HG03460 (cell line): ENCODE data around the gene THOP1.
"Not testable (repeated sequence)": the region's sequence is repeated elsewhere in the genome, so short reads cannot be mapped to it uniquely, and the experiment has no call there.

ENCODE experiments used
- ATAC-seq: cut with Tn5 transposase; IDR thresholded peaks from one replicate; pipeline ENCODE4 v1.9.1; 2021; ENCODE audit not compliant: unreplicated experiment

Gene THOP1

DNA sequence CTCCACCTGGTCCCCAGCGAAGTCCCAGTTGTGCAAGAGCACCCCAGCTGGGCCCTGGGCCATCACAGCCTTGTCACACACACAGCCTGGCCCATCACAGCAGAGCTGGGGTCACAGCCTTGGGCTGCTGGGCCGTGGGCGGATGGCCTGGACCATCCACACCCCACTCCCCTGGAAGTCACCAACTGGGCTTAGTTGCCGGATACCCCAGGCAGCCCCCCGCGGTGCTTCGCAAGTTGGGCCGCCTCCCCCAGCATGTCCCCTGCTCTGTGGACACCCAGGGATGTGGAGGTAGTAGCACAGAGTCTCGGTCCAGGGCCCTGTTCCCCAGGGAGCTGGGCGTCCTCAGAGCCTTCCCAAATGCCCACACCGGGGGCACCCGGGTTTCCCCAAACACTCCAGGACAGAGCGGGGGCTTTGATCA, 29.9 kb downstream of the THOP1 start:
- no peak for ATAC-seq

DNA sequence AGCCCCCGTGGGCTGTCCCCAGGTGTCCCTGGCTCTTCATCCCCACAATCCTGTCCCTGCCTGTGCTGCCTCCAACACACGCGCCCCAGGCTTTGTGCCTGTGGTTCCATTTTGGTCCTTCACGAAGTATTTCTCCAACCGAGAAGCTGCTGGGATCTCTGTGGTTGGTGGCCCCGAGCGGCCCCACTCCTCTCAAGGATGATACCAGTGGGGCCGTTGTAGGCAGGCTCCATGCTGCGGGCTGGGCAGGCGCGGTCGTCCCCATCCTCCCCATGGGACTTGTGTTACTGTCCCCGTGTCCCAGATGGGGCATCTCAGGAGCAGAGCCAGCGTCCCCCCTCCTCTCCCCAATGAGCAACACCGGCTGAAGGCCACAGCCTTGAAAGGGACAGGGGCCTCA, 30.6 kb downstream of the THOP1 start:
- ATAC-seq, result no peak

DNA sequence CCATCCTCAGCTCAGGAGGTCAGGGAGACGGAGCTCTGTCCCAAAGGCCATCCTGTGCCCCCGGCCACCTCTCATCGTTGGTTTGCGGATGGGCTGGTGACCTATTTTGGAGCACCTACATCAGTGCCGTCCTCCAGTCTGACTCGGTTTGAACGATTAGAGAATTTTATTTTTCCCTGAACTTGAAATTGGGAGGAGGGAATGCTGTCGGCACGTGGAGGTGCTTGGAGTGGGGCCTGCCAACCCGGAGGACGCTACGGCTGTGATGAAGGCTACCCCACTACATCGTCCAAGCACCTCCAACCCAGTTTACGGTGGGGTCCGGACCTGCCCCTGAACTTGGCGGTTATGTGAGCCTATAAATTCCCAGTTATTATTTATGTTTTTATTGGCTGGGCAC, 31.3 kb downstream of the THOP1 start:
- no peak for ATAC-seq

GRCh38 chr19:2817237-2817829, 32.0 kb downstream of the THOP1 start:
- ATAC-seq, result not testable (repeated sequence)

- peak; percentile 90 for ATAC-seq
Observed at GRCh38 chr19:2819540-2820111, 34.3 kb downstream of the THOP1 start, which contains the start of gene ZNF554. ZNF554 (plus strand) TSS chr19:2819868; CDS start chr19:2820072, 204 bp downstream.

- ATAC-seq, result no peak
Observed at GRCh38 chr19:2820112-2820702, 34.9 kb downstream of the THOP1 start.

DNA sequence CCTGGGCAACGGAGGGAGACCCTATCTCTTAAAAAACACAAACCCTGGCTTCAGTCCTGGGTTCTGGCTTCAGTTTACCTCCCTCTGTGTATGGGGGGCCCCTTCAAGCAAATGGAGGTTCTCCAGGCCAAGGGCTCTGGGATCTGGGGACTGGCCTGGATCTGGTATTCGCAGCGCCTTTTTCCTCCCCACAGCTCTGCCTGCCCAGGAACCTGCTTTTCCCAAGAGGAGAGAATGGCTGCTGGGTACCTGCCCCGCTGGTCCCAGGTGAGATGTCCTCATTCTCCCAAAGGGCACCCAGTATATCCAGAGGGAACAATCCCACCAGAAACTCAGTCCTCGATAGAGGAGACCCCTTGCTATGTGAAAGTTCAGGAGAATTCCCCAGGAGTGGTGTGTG, 37.5 kb downstream of the THOP1 start:
- no peak for ATAC-seq

- ATAC-seq, result no peak
Observed at GRCh38 chr19:2823646-2824045, 38.3 kb downstream of the THOP1 start.

- ATAC-seq, result no peak
Observed at GRCh38 chr19:2824129-2824528, 38.8 kb downstream of the THOP1 start.

GRCh38 chr19:2827022-2827421, 41.7 kb downstream of the THOP1 start:
- no peak for ATAC-seq

DNA sequence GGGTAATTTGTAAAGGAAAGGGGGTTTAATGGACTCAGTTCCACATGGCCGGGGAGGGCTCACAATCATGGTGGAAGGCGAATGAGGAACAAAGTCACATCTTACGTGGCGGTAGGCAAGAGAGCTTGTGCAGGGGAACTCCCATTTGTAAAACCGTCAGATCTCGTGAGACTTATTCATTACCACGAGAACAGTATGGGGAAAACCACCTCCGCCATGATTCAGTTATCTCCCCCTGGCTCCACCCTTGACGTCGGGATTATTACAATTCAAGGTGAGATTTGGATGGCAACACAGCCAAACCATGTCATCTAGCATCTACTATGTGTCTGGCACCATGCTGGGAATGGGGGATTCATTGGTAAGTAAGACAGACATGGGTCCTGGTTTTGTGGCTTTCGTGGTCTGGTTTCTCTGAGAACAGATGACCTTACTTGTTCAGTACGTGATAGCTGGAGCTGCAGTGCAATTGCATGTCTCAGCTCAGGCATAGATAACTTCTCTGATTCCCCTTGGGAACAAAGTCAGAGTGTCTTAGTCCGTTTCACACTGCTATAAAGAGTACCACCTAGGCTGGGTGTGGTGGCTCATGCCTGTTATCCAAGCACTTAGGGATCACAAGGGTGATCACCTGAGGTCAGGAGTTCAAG, 42.7 kb downstream of the THOP1 start:
- ATAC-seq, result no peak

DNA sequence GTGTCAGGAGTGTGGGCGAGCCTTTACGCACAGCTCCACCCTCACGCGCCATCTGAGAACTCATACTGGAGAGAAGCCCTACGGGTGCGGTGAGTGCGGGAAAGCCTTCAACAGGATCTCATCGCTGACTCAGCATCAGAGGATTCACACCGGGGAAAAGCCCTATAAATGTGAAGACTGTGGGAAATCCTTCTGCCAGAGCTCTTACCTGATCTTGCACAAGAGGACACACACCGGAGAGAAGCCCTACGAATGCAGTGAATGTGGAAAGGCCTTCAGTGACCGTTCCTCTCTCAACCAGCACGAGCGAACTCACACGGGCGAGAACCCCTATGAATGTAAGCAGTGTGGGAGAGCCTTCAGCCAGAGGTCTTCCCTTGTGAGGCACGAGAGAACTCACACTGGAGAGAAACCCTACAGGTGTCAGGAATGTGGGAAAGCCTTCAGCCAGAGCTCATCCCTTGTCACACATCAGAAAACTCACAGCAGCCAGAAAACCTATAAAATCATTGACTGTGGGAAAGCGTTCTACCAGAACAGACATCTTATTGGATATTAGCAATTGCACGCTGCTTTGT, 49.1 kb downstream of the THOP1 start:
- ATAC-seq, result no peak

- ATAC-seq, result no peak
Observed at GRCh38 chr19:2837430-2837829, 52.1 kb downstream of the THOP1 start.

- peak; percentile 91 for ATAC-seq
Observed at GRCh38 chr19:2840794-2841791, 55.8 kb downstream of the THOP1 start, which contains the start of gene ZNF555. ZNF555 (plus strand) TSS chr19:2841475; CDS start chr19:2841573, 98 bp downstream.

- ATAC-seq, result peak; percentile 10
Observed at GRCh38 chr19:2841855-2842574, 56.7 kb downstream of the THOP1 start.

DNA sequence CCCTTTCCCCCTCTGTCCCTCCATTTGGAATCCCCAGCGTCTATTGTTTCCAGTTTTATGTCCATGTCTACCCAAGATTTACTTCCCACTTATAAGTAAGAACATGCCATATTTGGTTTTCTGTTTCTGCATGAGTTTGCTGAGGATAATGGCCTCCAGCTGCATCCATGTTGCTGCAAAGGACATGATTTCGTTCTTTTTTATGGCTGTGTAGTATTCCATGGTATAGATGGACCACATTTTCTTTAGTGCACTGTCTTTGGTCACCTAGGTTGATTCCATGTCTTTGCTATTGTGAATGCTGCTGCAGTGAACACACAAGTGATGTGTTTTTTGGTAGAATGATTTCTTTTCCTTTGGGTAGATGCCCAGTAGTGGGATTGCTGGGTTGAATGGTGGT, 59.8 kb downstream of the THOP1 start:
- ATAC-seq, result no peak

GRCh38 chr19:2846180-2846894, 61.0 kb downstream of the THOP1 start:
- ATAC-seq, result no peak

- ATAC-seq, result no peak
Observed at GRCh38 chr19:2847507-2847906, 62.2 kb downstream of the THOP1 start.

GRCh38 chr19:2848616-2849015, 63.3 kb downstream of the THOP1 start:
- ATAC-seq, result no peak
